ENCODE measurements around the gene ERI3. TPM values are rescaled to one million over a fixed set of nuclear protein-coding genes. Genes with fewer than 3 reads are reported as not detected.

ERI3 gene
- total and polyA plus RNA-seq, 9 of the 15 experiments (the other 6 are each of a cell fraction or from before 2014, with no cell fraction given), result 47.8 to 93.4 (median 67.2) TPM

DNA sequence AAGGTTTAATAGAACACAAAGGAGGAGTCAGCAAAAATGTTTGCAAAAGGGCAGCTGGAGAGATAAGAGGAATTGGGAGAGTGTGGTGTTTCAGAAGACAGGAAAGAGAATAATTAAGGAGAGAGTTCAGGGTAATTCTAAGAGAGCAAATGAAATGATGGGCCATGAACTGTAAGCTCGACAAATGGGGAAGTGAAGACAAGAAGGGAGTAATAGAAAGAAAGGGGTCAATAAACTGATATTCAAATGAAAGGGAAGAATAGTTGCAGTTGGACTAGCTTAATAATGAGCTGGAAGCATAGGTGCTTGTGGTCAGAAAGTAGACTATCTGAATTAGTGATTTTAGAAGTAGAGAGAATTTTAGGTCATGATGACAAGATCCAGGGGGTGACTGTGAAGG, 34.4 kb upstream of the ERI3 start:
- Histone ChIP-seq H3K9me1 (ENCODE audit: control insufficient read depth, insufficient read depth, low read length) (no peaks in the 10 kb centered on the region), H3K36me3 (ENCODE audit: control insufficient read depth, insufficient read depth, low read length) (no peaks in the 10 kb centered on the region), H4K20me1 (replicated peaks; ENCODE audit: control insufficient read depth, insufficient read depth, low read length) (no peaks in the 10 kb centered on the region), H3K4me3 (no peak overlapping the region), H3K4me2 (ENCODE audit: insufficient read depth, low read length) (no peak overlapping the region), H2AFZ (ENCODE audit: low read depth, low read length) (no peak overlapping the region), H3K79me2 (ENCODE audit: control insufficient read depth, insufficient read depth, low read length) (no peaks in the 10 kb centered on the region), H3K9me3 (replicated peaks; ENCODE audit: control insufficient read depth, insufficient read depth, low read depth, low read length) (no peaks in the 10 kb centered on the region), H3K9ac (ENCODE audit: insufficient read depth in 1 of 2, low read depth in 2 of 2, low read length in 2 of 2) (no peak overlapping the region), H3K27me3 (ENCODE audit: control insufficient read depth in 2 of 2, insufficient read depth in 2 of 2, low read length in 2 of 2) (peaks cover 21 to 27% of the 10 kb centered on the region in 2 experiments), H3K4me1 (replicated peaks in 1 of 2; ENCODE audit: control insufficient read depth in 2 of 2, insufficient read depth in 2 of 2, low read length in 2 of 2) (no peaks in the 10 kb centered on the region), H3K27ac (ENCODE audit: extremely low read depth, low read depth, low read length) (no peak overlapping the region)
- in situ Hi-C loops (cut with MboI), result no loop called here
- CTCF ChIA-PET (ENCODE audit: low intra/inter-chr PET ratio), result no interaction called here
- DNase-seq (ENCODE audit: extremely low read depth in 1 of 4, low spot score in 3 of 4) (no peak), ATAC-seq (no peak), FAIRE-seq (no peak)
- POLR2A ChIA-PET, result interaction anchor here (0.5 to 2.5 kb wide), 5 partner anchors 9 to 201 kb away, joined by 3 to 11 read pairs (median 3); no protein-coding TSS in a partner anchor
- WGBS (ENCODE audit: insufficient coverage, low coverage, missing lambda C conversion rate), result 0% methylated on average over 1 of the region's 1 CpG
- intact Hi-C loops (cut with micrococcal nuclease), result loop anchor here (10.0 kb wide), 1 partner anchor 295 kb away; no protein-coding TSS in a partner anchor
- TF ChIP-seq ZNF316 (IDR thresholded peaks at IDR 0.05) (peak; percentile 62), HIVEP1 (CRISPR knock-in tag; IDR thresholded peaks at IDR 0.05) (no peak), SPI1 (IDR thresholded peaks at IDR 0.05; ENCODE audit: borderline replicate concordance, low read depth, low read length) (0 out of 2 replicates have a peak, but pooled peaks have one; percentile 32), MAFG (tag; conservative IDR thresholded peaks at IDR 0.05) (0 out of 2 replicates have a peak, but pooled peaks have one; percentile 9)
- BruUV-seq (replicated peaks), result no TSS peak

DNA sequence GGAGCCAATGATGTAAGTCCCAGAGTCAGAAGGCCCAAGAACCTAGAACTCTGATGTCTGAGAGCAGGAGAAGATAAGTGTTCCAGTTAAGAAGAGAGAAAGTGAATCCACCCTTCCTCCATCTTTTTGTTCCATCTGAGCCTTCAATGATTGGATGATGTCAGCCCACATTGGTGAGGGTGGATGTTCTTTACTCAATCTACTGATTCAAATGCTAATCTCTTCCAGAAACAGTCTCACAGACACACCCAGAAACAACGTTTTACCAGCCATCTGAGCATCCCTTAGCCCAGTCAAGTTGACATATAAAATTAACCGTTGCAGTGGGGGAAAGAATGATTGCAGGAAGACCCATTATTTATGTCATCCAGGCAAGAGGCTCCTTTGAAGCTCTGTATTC, 33.5 kb upstream of the ERI3 start:
- Histone ChIP-seq H4K20me1 (replicated peaks; ENCODE audit: control insufficient read depth, insufficient read depth, low read length) (no peaks in the 10 kb centered on the region), H3K9me1 (ENCODE audit: control insufficient read depth, insufficient read depth, low read length) (no peaks in the 10 kb centered on the region), H3K4me3 (no peak overlapping the region), H3K36me3 (ENCODE audit: control insufficient read depth, insufficient read depth, low read length) (no peaks in the 10 kb centered on the region), H3K9ac (ENCODE audit: insufficient read depth in 1 of 2, low read depth in 2 of 2, low read length in 2 of 2) (no peak overlapping the region), H3K27ac (ENCODE audit: extremely low read depth, low read depth, low read length) (no peak overlapping the region), H3K4me2 (ENCODE audit: insufficient read depth, low read length) (no peak overlapping the region), H2AFZ (ENCODE audit: low read depth, low read length) (no peak overlapping the region), H3K4me1 (replicated peaks in 1 of 2; ENCODE audit: control insufficient read depth in 2 of 2, insufficient read depth in 2 of 2, low read length in 2 of 2) (no peaks in the 10 kb centered on the region), H3K27me3 (ENCODE audit: control insufficient read depth in 2 of 2, insufficient read depth in 2 of 2, low read length in 2 of 2) (peaks cover 14 to 18% of the 10 kb centered on the region in 2 experiments; a peak in 4 of 5 replicates), H3K9me3 (replicated peaks; ENCODE audit: control insufficient read depth, insufficient read depth, low read depth, low read length) (no peaks in the 10 kb centered on the region), H3K79me2 (ENCODE audit: control insufficient read depth, insufficient read depth, low read length) (no peaks in the 10 kb centered on the region)
- ATAC-seq, result no peak
- in situ Hi-C loops (cut with MboI) (no loop called here), intact Hi-C loops (cut with micrococcal nuclease) (loop anchor here (10.0 kb wide), 1 partner anchor 294 kb away; no protein-coding TSS in a partner anchor)
- no peak for FAIRE-seq
- ChIA-PET CTCF (ENCODE audit: low intra/inter-chr PET ratio) (no interaction called here), POLR2A (interaction anchor here (1.2 to 1.7 kb wide), 2 partner anchors 10 to 14 kb away, joined by 3 to 4 read pairs; no protein-coding TSS in a partner anchor)
- 0% methylated on average over 2 of the region's 2 CpGs for WGBS (ENCODE audit: insufficient coverage, low coverage, missing lambda C conversion rate)
- BruUV-seq (replicated peaks), result no TSS peak
- no peak for DNase-seq (ENCODE audit: extremely low read depth in 1 of 4, low spot score in 3 of 4)
- TF ChIP-seq, protein P1, sequence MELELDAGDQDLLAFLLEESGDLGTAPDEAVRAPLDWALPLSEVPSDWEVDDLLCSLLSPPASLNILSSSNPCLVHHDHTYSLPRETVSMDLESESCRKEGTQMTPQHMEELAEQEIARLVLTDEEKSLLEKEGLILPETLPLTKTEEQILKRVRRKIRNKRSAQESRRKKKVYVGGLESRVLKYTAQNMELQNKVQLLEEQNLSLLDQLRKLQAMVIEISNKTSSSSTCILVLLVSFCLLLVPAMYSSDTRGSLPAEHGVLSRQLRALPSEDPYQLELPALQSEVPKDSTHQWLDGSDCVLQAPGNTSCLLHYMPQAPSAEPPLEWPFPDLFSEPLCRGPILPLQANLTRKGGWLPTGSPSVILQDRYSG (tag; conservative IDR thresholded peaks at IDR 0.05; ENCODE audit: low read depth), result no peak
- TF ChIP-seq SMAD3 (CRISPR knock-in tag; conservative IDR thresholded peaks at IDR 0.05) (no peak), GTF2A2 (tag; IDR thresholded peaks at IDR 0.05) (no peak), GTF2E2 (tag; IDR thresholded peaks at IDR 0.05) (no peak), IRF2 (CRISPR knock-in tag; IDR thresholded peaks at IDR 0.05) (no peak), SPI1 (IDR thresholded peaks at IDR 0.05; ENCODE audit: borderline replicate concordance, low read depth, low read length) (no peak), SMAD4 (CRISPR knock-in tag; conservative IDR thresholded peaks at IDR 0.05) (no peak), SAFB2 (IDR thresholded peaks at IDR 0.05; ENCODE audit: borderline replicate concordance, low read depth, low read length, severe bottlenecking) (no peak), PYGO2 (tag; IDR thresholded peaks at IDR 0.05) (no peak), CTBP1 (IDR thresholded peaks at IDR 0.05; ENCODE audit: borderline replicate concordance) (no peak), FOXK1 (CRISPR knock-in tag; IDR thresholded peaks at IDR 0.05; ENCODE audit: borderline replicate concordance) (no peak), ZEB2 (IDR thresholded peaks at IDR 0.05) (no peak)
- TF ChIP-seq, protein P2, sequence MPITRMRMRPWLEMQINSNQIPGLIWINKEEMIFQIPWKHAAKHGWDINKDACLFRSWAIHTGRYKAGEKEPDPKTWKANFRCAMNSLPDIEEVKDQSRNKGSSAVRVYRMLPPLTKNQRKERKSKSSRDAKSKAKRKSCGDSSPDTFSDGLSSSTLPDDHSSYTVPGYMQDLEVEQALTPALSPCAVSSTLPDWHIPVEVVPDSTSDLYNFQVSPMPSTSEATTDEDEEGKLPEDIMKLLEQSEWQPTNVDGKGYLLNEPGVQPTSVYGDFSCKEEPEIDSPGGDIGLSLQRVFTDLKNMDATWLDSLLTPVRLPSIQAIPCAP (CRISPR knock-in tag; IDR thresholded peaks at IDR 0.05; ENCODE audit: borderline replicate concordance), result no peak
